MM.1S (cell line): Measurements from ENCODE around the gene DLX6.

Experiments used
- CTCF ChIP-seq: fragments of 300-600 bp; sonication (generic); IDR thresholded peaks from 2 replicates; pipeline ENCODE4 v1.5.1; 2016; ENCODE audit warnings: antibody characterized with exemption, low read length, mixed read lengths
- EZH2 ChIP-seq: fragments of 300-600 bp; sonication (generic); optimal IDR thresholded peaks from 2 replicates; pipeline ENCODE3; 2017; ENCODE audit warnings: low read depth, mild to moderate bottlenecking, antibody characterized with exemption, low read length, mixed read lengths

- no peak for TF ChIP-seq EZH2
- no peak for TF ChIP-seq CTCF
Observed at GRCh38 chr7:96996111-96996957, 9.0 kb upstream of the DLX6 start.
